SU-DHL-6 (cell line): ENCODE data around the gene NDRG4.

Source experiments
- H2AFZ ChIP-seq: fragments of 200-600 bp; sonication (generic); 2 replicates; pipeline ENCODE4 v1.6.1; 2014; ENCODE audit warnings: low read depth, mild to moderate bottlenecking, moderate library complexity, mixed read lengths, antibody characterized with exemption, low read length; ENCODE audit not compliant: severe bottlenecking
- H3F3A ChIP-seq: fragments of 200-600 bp; shearing (Covaris generic); 2 replicates; pipeline ENCODE4 v1.6.0; 2016; ENCODE audit warnings: antibody characterized with exemption, mild to moderate bottlenecking; ENCODE audit not compliant: insufficient read depth
- H3K27ac ChIP-seq: fragments of 200-600 bp; sonication (generic); 2 replicates; pipeline ENCODE4 v1.5.1; 2016; ENCODE audit warnings: low read depth, mild to moderate bottlenecking, low read length, moderate library complexity, mixed read lengths
- H3K27me3 ChIP-seq: fragments of 200-600 bp; sonication (generic), shearing (Covaris generic); 2 replicates; pipeline ENCODE4 v1.6.0; 2014; ENCODE audit warnings: mild to moderate bottlenecking, low read length
- H3K36me3 ChIP-seq: fragments of 200-600 bp; sonication (generic); 2 replicates; pipeline ENCODE4 v1.6.1; 2014; ENCODE audit warnings: mild to moderate bottlenecking, low read length, mixed read lengths
- H3K4me2 ChIP-seq: fragments of 300-600, 200-600 bp; shearing (Covaris generic), sonication (generic); 2 replicates; pipeline ENCODE4 v1.6.0; 2014; ENCODE audit warnings: low read length, low read depth, mild to moderate bottlenecking; ENCODE audit not compliant: poor library complexity, severe bottlenecking
- H3K4me3 ChIP-seq: fragments of 200-600 bp; sonication (generic); 2 replicates; pipeline ENCODE4 v1.5.1; 2014; ENCODE audit warnings: antibody characterized with exemption, low read length, mild to moderate bottlenecking, mixed read lengths; ENCODE audit not compliant: insufficient read depth, poor library complexity, severe bottlenecking
- H3K79me2 ChIP-seq: fragments of 200-600 bp; sonication (generic); 2 replicates; pipeline ENCODE4 v1.6.1; 2014; ENCODE audit warnings: mild to moderate bottlenecking, low read length, moderate library complexity; ENCODE audit not compliant: insufficient read depth
- H3K9ac ChIP-seq: fragments of 200-600 bp; sonication (generic); 2 replicates; pipeline ENCODE4 v1.7.0; 2014; ENCODE audit warnings: mild to moderate bottlenecking, low read length
- H3K9me2 ChIP-seq: fragments of 200-600 bp; sonication (generic); replicated peaks from 2 replicates; pipeline ENCODE4 v1.6.1; 2014; ENCODE audit warnings: low read length; ENCODE audit not compliant: insufficient read depth
- H3K9me3 ChIP-seq: fragments of 200-600 bp; sonication (generic); 2 replicates; pipeline ENCODE4 v1.6.1; 2014; ENCODE audit warnings: low read length, mixed read lengths; ENCODE audit not compliant: insufficient read depth
- H4K20me1 ChIP-seq: fragments of 200-600 bp; sonication (generic); 2 replicates; pipeline ENCODE4 v1.6.1; 2014; ENCODE audit warnings: low read depth, mild to moderate bottlenecking, antibody characterized with exemption, low read length, moderate library complexity, mixed read lengths
- CTCF ChIP-seq: fragments of 200-600 bp; sonication (generic); IDR thresholded peaks from one replicate; pipeline ENCODE4 v1.5.1; 2017; ENCODE audit warnings: antibody characterized with exemption, mild to moderate bottlenecking, low read length, moderate library complexity; ENCODE audit not compliant: insufficient read depth, poor library complexity, severe bottlenecking
- EZH2phosphoT487 ChIP-seq: fragments of 200-600 bp; sonication (generic), shearing (Covaris generic); conservative IDR thresholded peaks from 2 replicates; pipeline ENCODE4 v1.6.1; 2018; ENCODE audit warnings: mild to moderate bottlenecking, antibody characterized with exemption, low read length, moderate library complexity, mixed read lengths

NDRG4 gene

GRCh38 chr16:58472827-58473226, 27.1 kb upstream of the NDRG4 start:
- no peaks in the 10 kb centered on the region for H3K27me3 ChIP-seq
- no peaks in the 10 kb centered on the region for H3K79me2 ChIP-seq
- no peak for TF ChIP-seq EZH2phosphoT487
- H4K20me1 ChIP-seq, result no peaks in the 10 kb centered on the region
- no peaks in the 10 kb centered on the region for H3K9me2 ChIP-seq
- H2AFZ ChIP-seq, result no peak overlapping the region
- H3K9ac ChIP-seq, result no peak overlapping the region
- H3K27ac ChIP-seq, result no peak overlapping the region
- H3F3A ChIP-seq, result no peaks in the 10 kb centered on the region
- H3K4me2 ChIP-seq, result no peak overlapping the region
- H3K9me3 ChIP-seq, result no peaks in the 10 kb centered on the region
- no peaks in the 10 kb centered on the region for H3K36me3 ChIP-seq
- no peak overlapping the region for H3K4me3 ChIP-seq

- no peak overlapping the region for H3K27ac ChIP-seq
- TF ChIP-seq EZH2phosphoT487 (no peak), CTCF (no peak)
These were observed 25.6 kb upstream of the NDRG4 start for GRCh38 chr16:58474296-58474695.

GRCh38 chr16:58475091-58475619, 24.8 kb upstream of the NDRG4 start:
- no peaks in the 10 kb centered on the region for H3K9me2 ChIP-seq
- H4K20me1 ChIP-seq, result no peaks in the 10 kb centered on the region
- H3K27ac ChIP-seq, result no peak overlapping the region
- no peaks in the 10 kb centered on the region for H3K27me3 ChIP-seq
- no peaks in the 10 kb centered on the region for H3K9me3 ChIP-seq
- no peaks in the 10 kb centered on the region for H3F3A ChIP-seq
- H3K4me3 ChIP-seq, result no peak overlapping the region
- TF ChIP-seq EZH2phosphoT487 (no peak), CTCF (no peak)
- no peaks in the 10 kb centered on the region for H3K79me2 ChIP-seq
- no peak overlapping the region for H3K9ac ChIP-seq
- H3K36me3 ChIP-seq, result no peaks in the 10 kb centered on the region
- H3K4me2 ChIP-seq, result no peak overlapping the region
- no peak overlapping the region for H2AFZ ChIP-seq

More at GRCh38 chr16:58474296-58474695, 25.6 kb upstream of the NDRG4 start:
- Histone ChIP-seq H3F3A (no peaks in the 10 kb centered on the region), H3K27me3 (no peaks in the 10 kb centered on the region), H3K4me2 (no peak overlapping the region), H3K9ac (no peak overlapping the region), H3K9me2 (no peaks in the 10 kb centered on the region), H3K4me3 (no peak overlapping the region), H3K79me2 (no peaks in the 10 kb centered on the region), H4K20me1 (no peaks in the 10 kb centered on the region), H3K9me3 (no peaks in the 10 kb centered on the region), H2AFZ (no peak overlapping the region), H3K36me3 (no peaks in the 10 kb centered on the region)

- Histone ChIP-seq H3K9me3 (no peaks in the 10 kb centered on the region), H3K9ac (no peak overlapping the region), H3K27ac (no peak overlapping the region), H2AFZ (no peak overlapping the region), H3K9me2 (no peaks in the 10 kb centered on the region), H3K4me3 (no peak overlapping the region), H3K79me2 (no peaks in the 10 kb centered on the region), H3F3A (no peaks in the 10 kb centered on the region), H3K36me3 (no peaks in the 10 kb centered on the region), H3K4me2 (no peak overlapping the region), H3K27me3 (no peaks in the 10 kb centered on the region), H4K20me1 (no peaks in the 10 kb centered on the region)
- no peak for TF ChIP-seq CTCF
These were observed 23.2 kb upstream of the NDRG4 start for GRCh38 chr16:58476791-58477190.
